GM12873 (cell line): Measurements from ENCODE around the gene LRRC36.

Experiments used
- CTCF ChIP-seq: IDR thresholded peaks from 2 replicates; pipeline ENCODE4 v1.5.1; 2012; ENCODE audit warnings: low read depth, mild to moderate bottlenecking, moderate library complexity, low read length, control low read depth; ENCODE audit not compliant: insufficient read depth; ENCODE audit errors: missing control alignments

LRRC36 gene

GRCh38 chr16:67280090-67281015 is 46.3 kb upstream of the LRRC36 start:
- no peak for TF ChIP-seq CTCF

GRCh38 chr16:67281536-67282446 is 44.8 kb upstream of the LRRC36 start:
- TF ChIP-seq CTCF: no peak

GRCh38 chr16:67282447-67282805 is 44.2 kb upstream of the LRRC36 start:
- no peak for TF ChIP-seq CTCF

- no peak for TF ChIP-seq CTCF
These were observed 43.4 kb upstream of the LRRC36 start for GRCh38 chr16:67283039-67283825.

GRCh38 chr16:67283826-67284555 is 42.6 kb upstream of the LRRC36 start:
- no peak for TF ChIP-seq CTCF

GRCh38 chr16:67284699-67285646 is 41.6 kb upstream of the LRRC36 start:
- peak; percentile 13 for TF ChIP-seq CTCF
